GM10248 (cell line): ENCODE results near the gene CNOT1.
A peak's percentile ranks its signal among the peaks of the same experiment; 100 is the strongest.

ENCODE experiments used
- CTCF ChIA-PET: fragments of 300-600 bp; sonication (Branson Sonifier 250); formaldehyde crosslinking; extraction: SDS; loops from one replicate; lab custom pipeline; 2021; ENCODE audit warnings: antibody characterized with exemption; lab: Yijun Ruan, JAX
- POLR2A ChIA-PET: fragments of 350-650 bp; sonication (Branson Sonifier 250); formaldehyde crosslinking; extraction: SDS; loops from one replicate; lab custom pipeline; 2020; ENCODE audit warnings: antibody characterized with exemption; lab: Yijun Ruan, JAX
- DNase-seq: peaks from one replicate; pipeline ENCODE4 v3.0.0; 2012; ENCODE audit errors: extremely low spot score
- TF ChIP-seq, protein P1 (sequence below): IDR thresholded peaks from 2 replicates; pipeline ENCODE4 v1.5.1; 2012; ENCODE audit warnings: mild to moderate bottlenecking, low read depth; ENCODE audit errors: extremely low read depth, missing control alignments, control extremely low read depth

Gene CNOT1

DNA sequence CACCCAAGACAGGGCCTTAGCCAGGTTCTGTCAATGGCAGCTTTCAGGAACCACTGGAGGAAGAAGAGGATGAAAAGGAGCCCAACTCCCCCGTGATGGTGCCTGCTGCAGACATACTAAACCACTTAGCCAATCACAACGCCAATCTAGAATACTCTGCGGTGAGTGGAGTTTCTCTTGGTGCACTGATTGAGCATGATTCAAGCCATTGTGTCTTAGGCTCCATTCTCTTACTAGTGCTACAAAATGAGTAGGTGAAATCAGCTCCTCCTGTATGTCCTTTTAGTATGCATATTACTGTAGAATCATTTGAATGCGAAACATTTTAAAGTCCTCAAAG, 112.9 kb downstream of the CNOT1 start:
- DNase-seq = no peak
- POLR2A ChIA-PET = no interaction called here
- CTCF ChIA-PET = interaction anchor here (0.6 to 1.0 kb wide), 2 partner anchors 14 to 144 kb away, joined by 3 read pairs; no protein-coding TSS in a partner anchor
- TF ChIP-seq, protein P1, sequence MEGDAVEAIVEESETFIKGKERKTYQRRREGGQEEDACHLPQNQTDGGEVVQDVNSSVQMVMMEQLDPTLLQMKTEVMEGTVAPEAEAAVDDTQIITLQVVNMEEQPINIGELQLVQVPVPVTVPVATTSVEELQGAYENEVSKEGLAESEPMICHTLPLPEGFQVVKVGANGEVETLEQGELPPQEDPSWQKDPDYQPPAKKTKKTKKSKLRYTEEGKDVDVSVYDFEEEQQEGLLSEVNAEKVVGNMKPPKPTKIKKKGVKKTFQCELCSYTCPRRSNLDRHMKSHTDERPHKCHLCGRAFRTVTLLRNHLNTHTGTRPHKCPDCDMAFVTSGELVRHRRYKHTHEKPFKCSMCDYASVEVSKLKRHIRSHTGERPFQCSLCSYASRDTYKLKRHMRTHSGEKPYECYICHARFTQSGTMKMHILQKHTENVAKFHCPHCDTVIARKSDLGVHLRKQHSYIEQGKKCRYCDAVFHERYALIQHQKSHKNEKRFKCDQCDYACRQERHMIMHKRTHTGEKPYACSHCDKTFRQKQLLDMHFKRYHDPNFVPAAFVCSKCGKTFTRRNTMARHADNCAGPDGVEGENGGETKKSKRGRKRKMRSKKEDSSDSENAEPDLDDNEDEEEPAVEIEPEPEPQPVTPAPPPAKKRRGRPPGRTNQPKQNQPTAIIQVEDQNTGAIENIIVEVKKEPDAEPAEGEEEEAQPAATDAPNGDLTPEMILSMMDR = no peak

DNA sequence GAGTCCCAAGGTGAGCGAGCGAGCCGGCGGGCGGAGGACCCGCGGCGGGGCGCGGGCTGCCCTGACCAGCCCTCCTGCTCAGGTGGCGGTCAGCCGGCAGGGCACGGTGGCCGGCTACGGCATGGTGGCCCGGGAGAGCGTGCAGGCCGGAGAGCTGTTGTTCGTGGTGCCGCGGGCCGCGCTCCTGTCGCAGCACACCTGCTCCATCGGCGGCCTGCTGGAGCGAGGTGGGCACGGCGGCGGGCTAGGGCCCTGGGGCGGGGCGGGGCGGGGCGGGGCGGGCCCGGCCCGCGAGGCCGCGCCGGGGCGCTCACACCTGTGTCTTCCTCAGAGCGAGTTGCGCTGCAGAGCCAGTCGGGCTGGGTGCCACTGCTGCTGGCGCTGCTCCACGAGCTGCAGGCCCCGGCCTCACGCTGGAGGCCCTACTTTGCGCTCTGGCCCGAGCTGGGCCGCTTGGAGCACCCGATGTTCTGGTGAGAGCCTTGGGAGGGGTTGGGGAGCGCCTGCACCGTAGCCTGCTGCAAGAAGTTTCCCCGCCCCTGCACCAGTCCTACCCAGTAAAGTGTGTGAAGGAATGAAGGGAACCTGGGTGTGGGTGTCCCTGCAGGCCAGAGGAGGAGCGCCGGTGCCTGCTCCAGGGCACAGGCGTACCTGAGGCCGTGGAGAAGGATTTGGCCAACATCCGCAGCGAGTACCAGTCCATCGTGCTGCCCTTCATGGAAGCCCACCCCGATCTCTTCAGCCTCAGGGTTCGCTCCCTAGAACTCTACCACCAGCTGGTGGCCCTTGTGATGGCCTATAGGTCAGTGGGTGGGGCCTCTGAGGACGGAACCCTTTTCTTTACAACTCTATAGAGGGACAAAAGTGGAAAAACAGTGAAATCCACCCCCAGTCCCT, 113.5 kb downstream of the CNOT1 start:
- ChIA-PET POLR2A (no interaction called here), CTCF (interaction anchor here (0.6 to 1.2 kb wide), 4 partner anchors 9 to 145 kb away, joined by 3 read pairs; no protein-coding TSS in a partner anchor)
- peak; percentile 67 for DNase-seq
- TF ChIP-seq, protein P1 = no peak

DNA sequence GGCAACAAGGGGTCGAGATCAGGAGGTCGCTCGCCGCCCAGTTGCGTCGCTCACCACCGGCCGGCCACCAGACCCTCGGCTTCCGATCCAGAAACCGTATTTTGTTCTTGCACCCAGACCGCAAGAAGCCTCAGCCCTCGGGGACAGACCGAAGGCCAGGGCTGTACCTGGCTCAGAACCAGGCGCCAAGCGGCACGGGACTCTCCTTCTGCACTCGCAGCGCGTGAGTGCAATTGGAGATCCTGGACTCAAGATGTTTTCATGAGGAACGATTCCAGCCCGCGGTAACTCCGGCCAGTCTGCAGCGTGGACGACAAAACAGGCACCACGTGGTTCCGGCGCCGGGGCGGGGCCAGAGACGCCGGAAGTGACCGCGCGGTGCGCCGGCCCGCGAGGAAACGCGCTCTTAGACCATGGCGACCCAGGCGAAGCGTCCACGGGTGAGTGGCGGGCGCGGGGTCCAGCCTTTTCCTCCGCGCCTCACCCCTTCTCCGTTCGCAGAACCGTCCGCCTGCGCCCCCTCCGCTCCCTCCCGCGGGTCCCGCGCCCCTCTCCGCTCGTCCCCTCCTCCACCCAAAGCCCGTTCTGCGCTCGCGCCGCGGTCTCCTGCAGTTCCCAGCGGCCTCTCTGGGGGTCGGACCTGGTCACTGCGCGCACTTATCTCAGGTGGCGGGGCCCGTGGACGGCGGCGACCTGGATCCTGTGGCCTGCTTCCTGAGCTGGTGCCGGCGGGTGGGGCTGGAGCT, 114.3 kb downstream of the CNOT1 start, which contains the start of gene SETD6:
Gene SETD6, plus strand, starts transcription at position 393 of the 746 bp plus-strand sequence. Its CDS starts 21 bp downstream, at position 414.
- CTCF ChIA-PET = interaction anchor here (1.0 to 1.5 kb wide), 4 partner anchors 10 to 241 kb away, joined by 3 to 8 read pairs (median 3); no protein-coding TSS in a partner anchor
- TF ChIP-seq, protein P1 = peak; percentile 12
- POLR2A ChIA-PET = interaction anchor here (0.7 kb wide), 1 partner anchor 66 kb away, joined by 5 read pairs; no protein-coding TSS in a partner anchor
- DNase-seq = peak; percentile 87

DNA sequence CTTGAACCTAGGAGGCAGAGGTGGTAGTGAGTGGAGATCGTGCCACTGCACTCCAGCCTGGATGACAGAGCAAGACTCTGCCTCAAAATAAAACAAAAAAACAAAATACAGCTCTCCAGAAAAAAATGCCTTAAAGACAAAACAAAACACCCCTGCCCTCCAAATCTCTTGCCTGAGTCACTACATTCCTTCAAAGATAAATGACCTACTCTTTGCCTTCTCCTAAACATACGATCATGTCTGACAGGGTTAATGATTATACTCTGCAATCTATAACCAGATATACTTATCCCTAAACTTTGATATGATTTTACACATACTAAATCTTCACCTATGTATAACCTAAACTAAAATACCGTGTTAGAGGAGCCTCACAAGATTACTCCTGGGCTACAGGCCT, 115.8 kb downstream of the CNOT1 start:
- TF ChIP-seq, protein P1 = no peak
- ChIA-PET POLR2A (interaction anchor here (0.6 kb wide), 1 partner anchor 162 kb away, joined by 3 read pairs; no protein-coding TSS in a partner anchor), CTCF (interaction anchor here (0.8 to 4.7 kb wide), 9 partner anchors 12 to 242 kb away, joined by 3 to 44 read pairs (median 3); partner anchors contain the start of gene NDRG4)
- no peak for DNase-seq

DNA sequence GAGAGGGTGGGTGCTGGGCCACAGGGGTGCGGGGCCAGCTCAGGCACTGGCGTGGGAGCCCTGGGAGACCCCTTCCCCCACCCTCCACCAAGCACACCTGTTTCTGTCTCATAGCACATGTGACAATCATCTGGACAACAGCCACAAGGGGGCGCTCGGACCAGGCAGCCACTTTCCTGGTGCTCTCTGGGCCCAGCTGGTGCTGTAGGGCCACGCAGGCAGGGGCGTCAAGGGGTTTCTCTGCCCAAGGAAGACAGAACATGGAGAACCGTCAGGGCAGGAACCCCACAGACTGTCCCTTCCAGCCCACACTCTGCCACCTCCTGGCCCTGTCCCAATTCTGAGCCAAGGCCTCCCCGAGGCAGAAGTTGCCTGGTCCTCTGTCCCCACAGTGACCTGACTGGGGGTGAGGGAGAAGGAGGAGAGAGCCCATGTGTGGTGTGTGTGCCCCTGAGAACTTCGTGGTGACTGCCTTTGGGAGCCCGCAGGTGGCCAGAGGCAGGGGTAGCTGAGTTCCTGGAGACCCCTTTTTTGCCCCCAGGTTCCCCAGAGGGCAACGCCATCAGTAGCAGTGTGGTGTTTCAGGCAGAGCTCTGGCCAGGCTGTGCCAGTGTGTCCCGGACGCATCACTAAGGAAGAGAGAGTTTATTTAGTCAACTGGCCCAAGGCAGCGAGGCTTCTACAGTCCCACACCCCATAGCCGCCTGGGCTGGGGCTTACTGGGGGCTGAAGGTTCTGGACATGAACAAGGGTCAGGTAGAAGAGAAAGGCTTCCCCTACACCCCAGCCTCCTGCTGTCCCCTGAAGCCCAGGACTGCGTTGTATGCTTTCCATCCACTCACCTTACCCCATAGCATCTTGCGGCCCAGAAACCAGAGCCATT, 117.5 kb downstream of the CNOT1 start:
- peak; percentile 78 for DNase-seq
- TF ChIP-seq, protein P1 = peak; percentile 85
- CTCF ChIA-PET = interaction anchor here (0.7 to 4.7 kb wide), 14 partner anchors 8 to 244 kb away, joined by 3 to 44 read pairs (median 4); partner anchors contain the start of gene NDRG4
- POLR2A ChIA-PET = no interaction called here
